K562 (cell line): ENCODE data around the gene ARMC9. TPM values are rescaled to one million over a fixed set of nuclear protein-coding genes. Genes with fewer than 3 reads are reported as not detected.

Experiments used
- ATAC-seq: fragments of 200-7000 bp; cut with Tn5 transposase; 3 replicates; pipeline ENCODE4 v1.9.1; 2020; ENCODE audit warnings: moderate library complexity
- BruUV-seq: library from RNA; stranded (reverse); fragments of 400-500 nt; replicated peaks from 2 replicates; lab custom pipeline; 2021; lab: Mats Ljungman, UMichigan
- CTCF ChIA-PET: fragments of 300-600 bp; formaldehyde crosslinking; extraction: SDS; loops from one replicate; lab custom pipeline; 2021; ENCODE audit warnings: low intra/inter-chr PET ratio; lab: Yijun Ruan, JAX
- POLR2A ChIA-PET: fragments of 300-600, 350-650 bp; sonication (Branson Sonifier 250); formaldehyde crosslinking; extraction: SDS; loops from one replicate; lab custom pipeline; 2021; ENCODE audit warnings: antibody characterized with exemption, inconsistent platforms; lab: Yijun Ruan, JAX
- DNase-seq, 4 experiments: peaks; one replicate each; pipeline versions ENCODE4 v3.0.0 to v3.0.0-alpha.2; 2011 to 2018; ENCODE audit warnings: low spot score in 3 of 4, mixed read lengths in 3 of 4; ENCODE audit errors: extremely low read depth in 1 of 4
- FAIRE-seq: peaks from 2 replicates; lab custom pipeline; 2011; peaks lifted over from hg19 to GRCh38; lab: Jason Lieb, UNC
- H2AFZ ChIP-seq: 2 replicates; pipeline ENCODE4 v1.6.0; 2011; ENCODE audit warnings: low read depth, low read length, control low read depth, inconsistent platforms
- H3K27ac ChIP-seq: fragments of 200-600 bp; 3 replicates; pipeline ENCODE4 v1.8.0; 2011; ENCODE audit warnings: low read depth, mild to moderate bottlenecking, control low read depth, inconsistent platforms, low read length, moderate library complexity, mixed read lengths; ENCODE audit errors: extremely low read depth
- H3K27me3 ChIP-seq, 2 experiments: fragments of 300-600 bp in 1 of 2; 2 replicates in 1 of 2; 3 replicates in 1 of 2; pipeline versions ENCODE4 v1.6.0 to v1.8.0; 2011; ENCODE audit warnings: inconsistent platforms in 2 of 2, low read length in 2 of 2, mild to moderate bottlenecking in 1 of 2, mixed read lengths in 1 of 2, moderate library complexity in 1 of 2; ENCODE audit not compliant: control insufficient read depth in 2 of 2, insufficient read depth in 2 of 2
- H3K36me3 ChIP-seq: fragments of 300-600 bp; 3 replicates; pipeline ENCODE4 v1.8.0; 2011; ENCODE audit warnings: mild to moderate bottlenecking, low read length, inconsistent platforms; ENCODE audit not compliant: control insufficient read depth, insufficient read depth
- H3K4me1 ChIP-seq, 2 experiments: fragments of 200-600 bp in 1 of 2; replicated peaks in 1 of 2; 2 replicates in 1 of 2; 3 replicates in 1 of 2; pipeline versions ENCODE4 v1.5.1 to v1.8.0; 2011; ENCODE audit warnings: inconsistent platforms in 2 of 2, low read length in 2 of 2, mild to moderate bottlenecking in 1 of 2, mixed read lengths in 1 of 2, moderate library complexity in 1 of 2; ENCODE audit not compliant: control insufficient read depth in 2 of 2, insufficient read depth in 2 of 2
- H3K4me2 ChIP-seq: 2 replicates; pipeline ENCODE4 v1.6.1; 2011; ENCODE audit warnings: low read length, control low read depth, inconsistent platforms, mixed read lengths; ENCODE audit not compliant: insufficient read depth
- H3K4me3 ChIP-seq: fragments of 200-600 bp; sonication (generic), shearing (Covaris generic); 2 replicates; pipeline ENCODE4 v1.5.1; 2016; ENCODE audit warnings: control low read depth, inconsistent platforms
- H3K79me2 ChIP-seq: fragments of 200-600 bp; 3 replicates; pipeline ENCODE4 v1.8.0; 2011; ENCODE audit warnings: low read length, inconsistent platforms; ENCODE audit not compliant: control insufficient read depth, insufficient read depth
- H3K9ac ChIP-seq, 2 experiments: 2 replicates each; pipeline versions ENCODE4 v1.6.0 to v1.6.1; 2011; ENCODE audit warnings: low read depth in 2 of 2, low read length in 2 of 2, control low read depth in 1 of 2, inconsistent platforms in 1 of 2, mild to moderate bottlenecking in 1 of 2, mixed read lengths in 1 of 2; ENCODE audit not compliant: insufficient read depth in 1 of 2
- H3K9me1 ChIP-seq: one replicate; pipeline ENCODE4 v1.6.0; 2011; ENCODE audit warnings: inconsistent platforms, mild to moderate bottlenecking, low read length, moderate library complexity; ENCODE audit not compliant: control insufficient read depth, insufficient read depth
- H3K9me3 ChIP-seq: replicated peaks from 2 replicates; pipeline ENCODE4 v1.5.1; 2011; ENCODE audit warnings: low read depth, low read length, inconsistent platforms; ENCODE audit not compliant: control insufficient read depth, insufficient read depth
- H4K20me1 ChIP-seq: replicated peaks from 2 replicates; pipeline ENCODE4 v1.6.1; 2011; ENCODE audit warnings: low read length, inconsistent platforms, mixed read lengths; ENCODE audit not compliant: control insufficient read depth, insufficient read depth
- CBX1 ChIP-seq: sonication (generic); IDR thresholded peaks from 2 replicates; pipeline ENCODE4 v1.6.1; 2016; ENCODE audit warnings: antibody characterized with exemption, low read depth, mild to moderate bottlenecking
- FUS ChIP-seq: fragments of 200-400 bp; formaldehyde crosslinking; optimal IDR thresholded peaks from 2 replicates; pipeline ENCODE3; 2017; ENCODE audit warnings: low read depth, low read length
- JUN ChIP-seq, 2 experiments: sonication (generic) in 1 of 2; formaldehyde crosslinking in 1 of 2; IDR thresholded peaks; 2 replicates each; pipeline versions ENCODE4 v1.6.1 to v1.8.0; 2012 to 2022; ENCODE audit warnings: borderline replicate concordance in 2 of 2, mild to moderate bottlenecking in 2 of 2, improper control_type of control experiment in 1 of 2, low read depth in 1 of 2, low read length in 1 of 2, missing genetic modification reagents in 1 of 2
- KDM2B ChIP-seq: fragments of 250-450 bp; sonication (Bioruptor Pico); IDR thresholded peaks from 2 replicates; pipeline ENCODE4 v1.8.0; 2021; ENCODE audit warnings: mild to moderate bottlenecking, moderate library complexity
- NFATC3 ChIP-seq: fragments of 450-650 bp; IDR thresholded peaks from 2 replicates; pipeline ENCODE4 v1.6.1; 2017; ENCODE audit warnings: mild to moderate bottlenecking
- PHTF2 ChIP-seq: fragments of 250-450 bp; sonication (Bioruptor Pico); IDR thresholded peaks from 2 replicates; pipeline ENCODE4 v1.5.0; 2021; ENCODE audit warnings: mild to moderate bottlenecking
- PTBP1 ChIP-seq: fragments of 200-400 bp; formaldehyde crosslinking; IDR thresholded peaks from 2 replicates; pipeline ENCODE4 v1.6.1; 2017; ENCODE audit warnings: low read depth, low read length
- RFX7 ChIP-seq: fragments of 250-450 bp; sonication (Bioruptor Pico); IDR thresholded peaks from 2 replicates; pipeline ENCODE4 v1.5.1; 2021; ENCODE audit warnings: mild to moderate bottlenecking
- WGBS: fragments of 100-300 bp; shearing (Covaris generic); methylation state at CpG from one replicate; pipeline ENCODE4 v1.1.6; 2016; ENCODE audit warnings: low coverage, mixed read lengths; ENCODE audit not compliant: insufficient coverage; ENCODE audit errors: missing lambda C conversion rate; 5-methylcytosine and 5-hydroxymethylcytosine counted together
- in situ Hi-C: fragments of 300-500 bp; cut with MboI; formaldehyde crosslinking; loops from 4 replicates; pipeline ENCODE4 v1.15.0; 2018; ENCODE audit warnings: inconsistent platforms, mixed read lengths
- intact Hi-C: fragments of 100-400 bp; cut with micrococcal nuclease; formaldehyde crosslinking; loops from 2 replicates; pipeline ENCODE4 v1.14.2; 2022
- polyA plus RNA-seq, 8 experiments: library from polyadenylated mRNA; depleted of rRNA in 4 of 8; stranded (reverse) in 5 of 8; unstranded in 3 of 8; fragments of >200 nt; fragmentation: Nextera tagmentation in 2 of 8; fragmentation: Illumina TruSeq in 1 of 8; extraction: Ambion mirVana in 2 of 8; extraction: Trizol in 1 of 8; gene quantifications; 2 replicates each; pipeline versions ENCODE4 v1.2.1 to v1.2.3, GENCODE V29; 2011 to 2014; ENCODE audit warnings: inconsistent platforms in 1 of 8, missing spikeins in 1 of 8
- total RNA-seq, 7 experiments: library from RNA; depleted of rRNA in 6 of 7; stranded (reverse); fragments of >200 nt in 6 of 7; fragmentation: Illumina TruSeq in 2 of 7; extraction: Trizol in 2 of 7; gene quantifications; 2 replicates each; pipeline versions ENCODE4 v1.2.1 to v1.2.3, GENCODE V29; 2011 to 2021; ENCODE audit warnings: low replicate concordance in 1 of 7
- TF ChIP-seq, protein P1 (sequence below), 2 experiments: fragments of 450-650 bp in 1 of 2; sonication (generic) in 1 of 2; formaldehyde crosslinking in 1 of 2; IDR thresholded peaks in 1 of 2; conservative IDR thresholded peaks in 1 of 2; 2 replicates each; pipeline versions ENCODE4 v1.6.1 to v1.8.1; 2016 to 2023; ENCODE audit warnings: mild to moderate bottlenecking in 2 of 2, moderate library complexity in 2 of 2, inconsistent platforms in 1 of 2, missing genetic modification reagents in 1 of 2
- TF ChIP-seq, protein P2 (sequence below), 3 experiments: IDR thresholded peaks in 2 of 3; conservative IDR thresholded peaks in 1 of 3; 2 replicates each; pipeline ENCODE4 v1.5.1; 2011 to 2012; ENCODE audit warnings: low read length in 3 of 3, mild to moderate bottlenecking in 3 of 3, control low read depth in 2 of 3, improper control_type of control experiment in 1 of 3, inconsistent platforms in 1 of 3, low read depth in 1 of 3, mixed read lengths in 1 of 3, moderate library complexity in 1 of 3; ENCODE audit not compliant: insufficient read depth in 2 of 3
- TF ChIP-seq, protein P3 (sequence below): fragments of 450-650 bp; IDR thresholded peaks from 2 replicates; pipeline ENCODE4 v1.6.1; 2018; ENCODE audit not compliant: partially characterized antibody

The ARMC9 gene
- total and polyA plus RNA-seq, 9 of the 15 experiments (the other 6 are each of a cell fraction or from before 2014, with no cell fraction given) = 0.36 to 2.3 (median 1.1) TPM

DNA sequence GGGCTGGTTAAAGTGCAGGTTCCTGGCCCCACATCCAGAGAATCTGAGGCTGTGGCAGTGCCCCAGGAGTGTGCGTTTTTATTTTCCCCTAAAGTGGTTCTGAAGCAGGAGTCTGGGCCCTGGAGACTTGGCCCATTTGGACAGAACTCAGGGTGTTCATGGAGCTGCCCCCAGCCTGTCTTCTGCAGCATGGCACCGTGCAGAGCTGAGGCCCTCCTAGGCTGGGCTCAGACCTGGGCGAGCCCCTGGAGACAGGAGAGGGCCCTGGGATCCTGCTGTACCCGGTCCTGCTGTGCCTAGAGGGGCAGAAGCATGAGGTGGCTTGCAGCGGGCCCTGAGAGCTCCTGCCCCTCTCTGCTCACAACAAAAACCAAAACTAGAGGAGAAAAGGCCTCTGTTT, 138.3 kb downstream of the ARMC9 start:
- Histone ChIP-seq H3K4me3 (no peak overlapping the region), H3K36me3 (no peaks in the 10 kb centered on the region), H4K20me1 (no peaks in the 10 kb centered on the region), H2AFZ (no peak overlapping the region), H3K27ac (no peak overlapping the region), H3K9me3 (no peaks in the 10 kb centered on the region), H3K9me1 (no peaks in the 10 kb centered on the region), H3K4me2 (no peak overlapping the region), H3K79me2 (no peaks in the 10 kb centered on the region), H3K9ac (no peak overlapping the region), H3K4me1 (peaks cover 0 to 2% of the 10 kb centered on the region in 2 experiments; a peak in 1 of 5 replicates), H3K27me3 (peaks cover 0 to 55% of the 10 kb centered on the region in 2 experiments; a peak in 4 of 5 replicates)
- POLR2A ChIA-PET = no interaction called here
- no peak for FAIRE-seq
- intact Hi-C loops (no loop called here), in situ Hi-C loops (no loop called here)
- no peak for ATAC-seq
- 0% methylated on average over 2 of the region's 5 CpGs for WGBS
- no TSS peak for BruUV-seq
- no peak for DNase-seq
- TF ChIP-seq, protein P1, sequence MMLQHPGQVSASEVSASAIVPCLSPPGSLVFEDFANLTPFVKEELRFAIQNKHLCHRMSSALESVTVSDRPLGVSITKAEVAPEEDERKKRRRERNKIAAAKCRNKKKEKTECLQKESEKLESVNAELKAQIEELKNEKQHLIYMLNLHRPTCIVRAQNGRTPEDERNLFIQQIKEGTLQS (IDR thresholded peaks at IDR 0.05) = no peak
- TF ChIP-seq, protein P1 (CRISPR knock-in tag; conservative IDR thresholded peaks at IDR 0.05) = no peak
- TF ChIP-seq FUS (no peak), KDM2B (CRISPR knock-in tag) (no peak), CBX1 (no peak), JUN (IDR thresholded peaks at IDR 0.05; ENCODE audit: borderline replicate concordance, low read depth, low read length) (no peak), JUN (CRISPR knock-in tag; IDR thresholded peaks at IDR 0.05; ENCODE audit: borderline replicate concordance) (no peak), PHTF2 (CRISPR knock-in tag) (no peak), NFATC3 (no peak), PTBP1 (no peak), RFX7 (no peak)
- TF ChIP-seq, protein P2, sequence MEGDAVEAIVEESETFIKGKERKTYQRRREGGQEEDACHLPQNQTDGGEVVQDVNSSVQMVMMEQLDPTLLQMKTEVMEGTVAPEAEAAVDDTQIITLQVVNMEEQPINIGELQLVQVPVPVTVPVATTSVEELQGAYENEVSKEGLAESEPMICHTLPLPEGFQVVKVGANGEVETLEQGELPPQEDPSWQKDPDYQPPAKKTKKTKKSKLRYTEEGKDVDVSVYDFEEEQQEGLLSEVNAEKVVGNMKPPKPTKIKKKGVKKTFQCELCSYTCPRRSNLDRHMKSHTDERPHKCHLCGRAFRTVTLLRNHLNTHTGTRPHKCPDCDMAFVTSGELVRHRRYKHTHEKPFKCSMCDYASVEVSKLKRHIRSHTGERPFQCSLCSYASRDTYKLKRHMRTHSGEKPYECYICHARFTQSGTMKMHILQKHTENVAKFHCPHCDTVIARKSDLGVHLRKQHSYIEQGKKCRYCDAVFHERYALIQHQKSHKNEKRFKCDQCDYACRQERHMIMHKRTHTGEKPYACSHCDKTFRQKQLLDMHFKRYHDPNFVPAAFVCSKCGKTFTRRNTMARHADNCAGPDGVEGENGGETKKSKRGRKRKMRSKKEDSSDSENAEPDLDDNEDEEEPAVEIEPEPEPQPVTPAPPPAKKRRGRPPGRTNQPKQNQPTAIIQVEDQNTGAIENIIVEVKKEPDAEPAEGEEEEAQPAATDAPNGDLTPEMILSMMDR (IDR thresholded peaks at IDR 0.05 in 2 of 3, conservative IDR thresholded peaks at IDR 0.05 in 1 of 3; ENCODE audit: insufficient read depth in 2 of 3, low read depth in 1 of 3, low read length in 3 of 3) = no peak
- TF ChIP-seq, protein P3, sequence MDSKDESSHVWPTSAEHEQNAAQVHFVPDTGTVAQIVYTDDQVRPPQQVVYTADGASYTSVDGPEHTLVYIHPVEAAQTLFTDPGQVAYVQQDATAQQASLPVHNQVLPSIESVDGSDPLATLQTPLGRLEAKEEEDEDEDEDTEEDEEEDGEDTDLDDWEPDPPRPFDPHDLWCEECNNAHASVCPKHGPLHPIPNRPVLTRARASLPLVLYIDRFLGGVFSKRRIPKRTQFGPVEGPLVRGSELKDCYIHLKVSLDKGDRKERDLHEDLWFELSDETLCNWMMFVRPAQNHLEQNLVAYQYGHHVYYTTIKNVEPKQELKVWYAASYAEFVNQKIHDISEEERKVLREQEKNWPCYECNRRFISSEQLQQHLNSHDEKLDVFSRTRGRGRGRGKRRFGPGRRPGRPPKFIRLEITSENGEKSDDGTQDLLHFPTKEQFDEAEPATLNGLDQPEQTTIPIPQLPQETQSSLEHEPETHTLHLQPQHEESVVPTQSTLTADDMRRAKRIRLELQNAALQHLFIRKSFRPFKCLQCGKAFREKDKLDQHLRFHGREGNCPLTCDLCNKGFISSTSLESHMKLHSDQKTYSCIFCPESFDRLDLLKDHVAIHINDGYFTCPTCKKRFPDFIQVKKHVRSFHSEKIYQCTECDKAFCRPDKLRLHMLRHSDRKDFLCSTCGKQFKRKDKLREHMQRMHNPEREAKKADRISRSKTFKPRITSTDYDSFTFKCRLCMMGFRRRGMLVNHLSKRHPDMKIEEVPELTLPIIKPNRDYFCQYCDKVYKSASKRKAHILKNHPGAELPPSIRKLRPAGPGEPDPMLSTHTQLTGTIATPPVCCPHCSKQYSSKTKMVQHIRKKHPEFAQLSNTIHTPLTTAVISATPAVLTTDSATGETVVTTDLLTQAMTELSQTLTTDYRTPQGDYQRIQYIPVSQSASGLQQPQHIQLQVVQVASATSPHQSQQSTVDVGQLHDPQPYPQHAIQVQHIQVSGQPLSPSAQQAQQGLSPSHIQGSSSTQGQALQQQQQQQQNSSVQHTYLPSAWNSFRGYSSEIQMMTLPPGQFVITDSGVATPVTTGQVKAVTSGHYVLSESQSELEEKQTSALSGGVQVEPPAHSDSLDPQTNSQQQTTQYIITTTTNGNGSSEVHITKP = no peak
- CTCF ChIA-PET = no interaction called here
